Uterus (tissue), 2 donors: Measurements from ENCODE around the gene ORAI2.
"Not testable (repeated sequence)": the region's sequence is repeated elsewhere in the genome, so short reads cannot be mapped to it uniquely, and the experiment has no call there.

Experiments used
- CTCF ChIP-seq, 4 experiments: fragments of 200-600 bp in 2 of 4; fragments of 450-650 bp in 2 of 4; sonication (generic) in 2 of 4; IDR thresholded peaks; one replicate each; pipeline ENCODE4 v1.5.1; 2016 to 2019; ENCODE audit warnings: antibody characterized with exemption in 4 of 4, mild to moderate bottlenecking in 2 of 4, moderate library complexity in 1 of 4
- POLR2A ChIP-seq, 2 donors: fragments of 450-650 bp; IDR thresholded peaks; one replicate each; pipeline ENCODE4 v1.6.1; 2016; ENCODE audit warnings: antibody characterized with exemption in 2 of 2, mild to moderate bottlenecking in 1 of 2, moderate library complexity in 1 of 2

- not testable (repeated sequence) for TF ChIP-seq POLR2A, CTCF (IDR thresholded peaks at IDR 0.05)
Observed at GRCh38 chr7:102474116-102474515, 40.7 kb downstream of the ORAI2 start.
